ENCODE measurements around the gene LIF.
"Not testable (repeated sequence)": the region's sequence is repeated elsewhere in the genome, so short reads cannot be mapped to it uniquely, and the experiment has no call there.

The LIF gene

DNA sequence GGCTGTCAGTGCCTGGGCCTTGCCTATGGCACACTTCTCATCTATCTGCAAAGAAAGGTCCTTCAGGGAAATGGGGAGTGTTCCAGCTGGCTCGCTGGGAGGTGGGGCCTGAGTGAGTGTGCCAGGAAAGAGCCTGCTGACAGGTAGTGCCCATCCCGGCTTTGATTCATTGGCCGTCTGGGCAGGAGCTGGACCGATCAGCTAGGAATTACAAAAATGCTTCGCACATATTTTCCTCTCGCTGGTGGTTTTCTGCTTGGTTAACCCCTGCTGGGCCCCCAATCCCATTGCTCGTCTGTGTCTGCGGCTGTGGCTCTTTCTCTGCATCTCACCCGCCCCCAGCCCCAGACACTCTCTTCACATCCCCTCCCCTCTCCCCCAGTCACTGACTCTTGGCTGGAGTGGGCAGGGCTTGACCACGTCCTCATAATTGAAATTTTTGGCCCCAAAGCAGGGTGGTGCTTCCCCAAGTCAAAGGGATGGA is 10.8 kb downstream of the LIF start:
- peak overlapping the region; percentile 58 to 92 (median 86) for H3K27ac Mint-ChIP-seq
- H3K4me3 Mint-ChIP-seq, result peak overlapping the region in 1 of 3 experiments; percentile 49
- H3K4me1 Mint-ChIP-seq, result peaks cover 75% of the 10 kb centered on the region
- peaks cover 15% of the 10 kb centered on the region for H3K27me3 Mint-ChIP-seq (ENCODE audit: low read depth)
- H3K36me3 Mint-ChIP-seq (ENCODE audit: low read depth), result no peaks in the 10 kb centered on the region
- no peaks in the 10 kb centered on the region for H3K9me3 Mint-ChIP-seq
- TF ChIP-seq CTCF (IDR thresholded peaks at IDR 0.05; ENCODE audit: unreplicated experiment in 3 of 3), result no peak

GRCh38 chr22:30234786-30235470 is 11.6 kb downstream of the LIF start:
- H3K27me3 Mint-ChIP-seq (ENCODE audit: low read depth), result peaks cover 16% of the 10 kb centered on the region
- H3K27ac Mint-ChIP-seq, result peak overlapping the region; percentile 58 to 92 (median 86)

DNA sequence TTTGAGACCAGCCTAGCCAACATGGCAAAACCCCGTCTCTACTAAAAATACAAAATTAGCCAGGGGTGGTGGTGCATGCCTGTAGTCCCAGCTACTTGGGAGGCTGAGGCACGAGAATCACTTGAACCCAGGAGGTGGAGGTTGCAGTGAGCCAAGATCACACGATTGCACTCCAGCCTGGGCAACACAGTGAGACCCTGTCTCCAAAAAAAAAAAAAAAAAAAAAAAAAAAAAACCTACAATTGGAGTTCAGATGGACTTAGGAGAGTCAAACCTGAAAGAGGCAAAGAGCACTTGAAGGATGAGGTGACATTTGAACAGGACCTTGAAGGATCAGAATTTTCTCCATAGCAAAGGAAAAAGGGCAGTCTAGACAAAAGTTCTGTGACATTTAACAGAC is 12.2 kb downstream of the LIF start:
- peak overlapping the region; percentile 58 to 92 (median 86) for H3K27ac Mint-ChIP-seq
- H3K36me3 Mint-ChIP-seq (ENCODE audit: low read depth); H3K4me3 Mint-ChIP-seq; H3K9me3 Mint-ChIP-seq: not testable (repeated sequence)
- peaks cover 16% of the 10 kb centered on the region for H3K27me3 Mint-ChIP-seq (ENCODE audit: low read depth)
- peaks cover 67% of the 10 kb centered on the region for H3K4me1 Mint-ChIP-seq

More at GRCh38 chr22:30234786-30235470, 11.6 kb downstream of the LIF start:
- TF ChIP-seq CTCF (IDR thresholded peaks at IDR 0.05; ENCODE audit: unreplicated experiment in 3 of 3), result no peak
- Mint-ChIP-seq H3K9me3 (no peaks in the 10 kb centered on the region), H3K4me3 (peak overlapping the region in 1 of 3 experiments; percentile 6), H3K4me1 (peaks cover 70% of the 10 kb centered on the region), H3K36me3 (ENCODE audit: low read depth) (no peaks in the 10 kb centered on the region)

- H3K36me3 Mint-ChIP-seq (ENCODE audit: low read depth), result no peaks in the 10 kb centered on the region
- no peak overlapping the region for H3K4me3 Mint-ChIP-seq
- H3K4me1 Mint-ChIP-seq, result peaks cover 62% of the 10 kb centered on the region
These were observed 13.0 kb downstream of the LIF start for GRCh38 chr22:30233582-30233981.

DNA sequence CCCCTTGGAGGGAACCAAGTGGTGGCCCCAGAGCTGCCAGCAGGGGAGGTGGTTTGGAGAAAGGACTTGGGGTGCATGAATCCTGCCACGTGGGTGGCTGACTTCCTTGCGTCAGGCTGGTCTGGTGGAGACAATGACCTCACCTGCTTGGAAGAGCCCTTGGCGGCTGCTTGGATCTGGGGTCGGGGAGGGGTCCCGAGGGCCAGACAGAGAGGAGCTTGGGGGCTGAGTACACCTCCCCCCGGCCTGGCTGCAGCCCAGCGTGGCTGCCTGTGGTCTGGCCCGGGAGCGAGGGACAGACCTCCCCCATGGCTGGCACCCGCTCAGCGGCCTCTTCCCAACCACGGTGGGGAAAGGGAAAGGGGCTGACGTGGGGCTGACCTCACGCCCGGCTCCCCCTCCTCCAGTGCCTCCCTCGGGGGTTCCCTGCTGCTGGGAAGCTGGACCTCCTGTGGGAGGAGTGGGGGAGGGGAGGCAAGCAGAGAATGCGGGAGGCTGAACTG is 13.8 kb downstream of the LIF start:
- H3K4me1 Mint-ChIP-seq, result peaks cover 55% of the 10 kb centered on the region
- no peaks in the 10 kb centered on the region for H3K9me3 Mint-ChIP-seq
- H3K36me3 Mint-ChIP-seq (ENCODE audit: low read depth), result no peaks in the 10 kb centered on the region
- no peak for TF ChIP-seq CTCF (IDR thresholded peaks at IDR 0.05; ENCODE audit: unreplicated experiment in 3 of 3)
- H3K27me3 Mint-ChIP-seq (ENCODE audit: low read depth), result peaks cover 18% of the 10 kb centered on the region
- H3K27ac Mint-ChIP-seq, result peak overlapping the region in 1 of 3 experiments; percentile 73
- H3K4me3 Mint-ChIP-seq, result no peak overlapping the region

More at GRCh38 chr22:30233582-30233981, 13.0 kb downstream of the LIF start:
- Mint-ChIP-seq H3K27ac (peak overlapping the region in 2 of 3 experiments; percentile 73 to 84), H3K9me3 (no peaks in the 10 kb centered on the region), H3K27me3 (ENCODE audit: low read depth) (peaks cover 18% of the 10 kb centered on the region)
- no peak for TF ChIP-seq CTCF (IDR thresholded peaks at IDR 0.05; ENCODE audit: unreplicated experiment in 3 of 3)

DNA sequence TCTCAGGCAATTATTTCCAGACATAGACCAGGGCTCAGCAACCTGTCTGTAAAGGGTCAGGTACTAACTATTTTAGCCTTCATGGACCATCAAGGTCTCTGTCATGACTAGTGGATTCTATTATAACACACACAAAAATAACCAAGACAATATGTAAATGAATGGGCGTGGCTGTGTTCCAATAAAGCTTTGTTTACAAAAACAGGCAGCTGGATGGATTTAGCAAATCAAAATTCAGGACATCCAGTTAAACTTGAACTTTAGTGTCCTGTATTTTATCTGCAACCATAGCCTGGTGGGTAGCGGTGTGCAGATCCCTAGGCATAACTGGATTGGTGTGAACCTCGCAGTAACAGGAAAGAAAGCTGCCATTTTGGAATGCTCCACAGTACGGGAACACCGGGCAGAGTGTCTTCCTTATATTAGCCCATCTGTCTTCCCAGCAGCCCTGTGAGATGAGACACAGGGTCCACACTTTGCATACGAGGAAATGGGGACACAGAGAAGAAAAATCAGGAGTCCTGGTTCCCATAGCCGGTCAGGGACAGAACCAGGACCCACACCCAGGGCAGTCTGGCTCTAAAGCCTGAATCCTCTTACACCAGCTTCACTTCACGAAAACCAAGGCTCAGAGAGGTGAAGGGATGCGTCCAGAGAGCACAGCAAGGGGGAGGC is 15.6 kb downstream of the LIF start:
- Mint-ChIP-seq H3K4me1 (peaks cover 43% of the 10 kb centered on the region), H3K27me3 (ENCODE audit: low read depth) (peaks cover 27% of the 10 kb centered on the region), H3K4me3 (no peak overlapping the region), H3K9me3 (no peaks in the 10 kb centered on the region), H3K27ac (peak overlapping the region in 2 of 3 experiments; percentile 20 to 59), H3K36me3 (ENCODE audit: low read depth) (no peaks in the 10 kb centered on the region)
- TF ChIP-seq CTCF (IDR thresholded peaks at IDR 0.05; ENCODE audit: unreplicated experiment in 3 of 3), result no peak

Measured in nephron (organoid).